SIG-M5 (cell line): ENCODE results near the gene LAMB2.

Experiments
- DNase-seq: peaks from one replicate; lab custom pipeline; 2025; lab: John Stamatoyannopoulos, UW

Gene LAMB2

GRCh38 chr3:49076116-49076515 is 56.7 kb downstream of the LAMB2 start:
- DNase-seq, result no peak
